ENCODE results near the gene SCN10A. TPM values are rescaled to one million over a fixed set of nuclear protein-coding genes. Genes with fewer than 3 reads are reported as not detected.

The SCN10A gene
- total RNA-seq, 2 donors from 2014 or later: not detected

GRCh38 chr3:38837358-38837757 lies 21.3 kb upstream of the SCN10A start:
- no peaks in the 10 kb centered on the region for H3K4me1 ChIP-seq (replicated peaks)
- no peaks in the 10 kb centered on the region for H3K36me3 ChIP-seq
- H3K27me3 ChIP-seq (replicated peaks; ENCODE audit: insufficient read depth): no peaks in the 10 kb centered on the region
- no peak for TF ChIP-seq POLR2AphosphoS5 (IDR thresholded peaks at IDR 0.05)
- TF ChIP-seq POLR2A (IDR thresholded peaks at IDR 0.05): no peak
- TF ChIP-seq CTCF (IDR thresholded peaks at IDR 0.05): no peak
- 80% methylated on average over 4 of the region's 4 CpGs for WGBS
- no peak overlapping the region for H3K27ac ChIP-seq
- intact Hi-C loops (cut with DNase I): no loop called here
- no peaks in the 10 kb centered on the region for H3K9me3 ChIP-seq
- DNase-seq (ENCODE audit: low spot score): no peak
- H3K4me3 ChIP-seq: no peak overlapping the region

DNA sequence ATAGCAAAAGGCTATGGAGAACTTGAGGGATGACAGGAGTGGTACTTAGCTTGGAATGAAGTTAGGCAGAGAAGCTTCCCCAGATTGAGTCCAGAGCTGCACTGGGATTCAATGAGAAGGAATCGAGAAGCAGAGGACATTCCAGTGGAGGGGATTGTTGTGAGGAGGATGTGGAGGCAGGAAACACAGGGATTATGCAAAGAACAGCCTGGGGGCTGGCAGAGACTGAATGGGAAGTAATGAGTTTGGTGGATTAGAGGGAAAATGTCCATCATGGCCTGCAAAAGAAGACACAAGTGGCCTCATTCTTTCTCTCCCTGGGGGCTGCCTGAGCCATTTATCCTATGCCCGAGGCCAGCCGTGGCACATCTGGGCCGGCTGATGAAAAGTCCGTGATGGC lies 20.5 kb upstream of the SCN10A start:
- no peak for TF ChIP-seq POLR2AphosphoS5 (IDR thresholded peaks at IDR 0.05)
- no peak for TF ChIP-seq POLR2A (IDR thresholded peaks at IDR 0.05)
- no peak for TF ChIP-seq CTCF (IDR thresholded peaks at IDR 0.05)
- intact Hi-C loops (cut with DNase I): no loop called here
- H3K27me3 ChIP-seq (replicated peaks; ENCODE audit: insufficient read depth): no peaks in the 10 kb centered on the region
- 90% methylated on average over 5 of the region's 5 CpGs for WGBS
- H3K9me3 ChIP-seq: no peaks in the 10 kb centered on the region
- no peaks in the 10 kb centered on the region for H3K4me1 ChIP-seq (replicated peaks)
- no peak for DNase-seq (ENCODE audit: low spot score)
- no peak overlapping the region for H3K4me3 ChIP-seq
- H3K27ac ChIP-seq: no peak overlapping the region
- no peaks in the 10 kb centered on the region for H3K36me3 ChIP-seq

- 86% methylated on average over 3 of the region's 3 CpGs for WGBS
- Histone ChIP-seq H3K9me3 (no peaks in the 10 kb centered on the region), H3K4me1 (replicated peaks) (no peaks in the 10 kb centered on the region), H3K4me3 (no peak overlapping the region), H3K27me3 (replicated peaks; ENCODE audit: insufficient read depth) (no peaks in the 10 kb centered on the region), H3K36me3 (no peaks in the 10 kb centered on the region), H3K27ac (no peak overlapping the region)
- intact Hi-C loops (cut with DNase I): no loop called here
- TF ChIP-seq POLR2A (IDR thresholded peaks at IDR 0.05) (no peak), CTCF (IDR thresholded peaks at IDR 0.05) (no peak), POLR2AphosphoS5 (IDR thresholded peaks at IDR 0.05) (no peak)
- no peak for DNase-seq (ENCODE audit: low spot score)
Observed at GRCh38 chr3:38835939-38836338, 19.9 kb upstream of the SCN10A start.

DNA sequence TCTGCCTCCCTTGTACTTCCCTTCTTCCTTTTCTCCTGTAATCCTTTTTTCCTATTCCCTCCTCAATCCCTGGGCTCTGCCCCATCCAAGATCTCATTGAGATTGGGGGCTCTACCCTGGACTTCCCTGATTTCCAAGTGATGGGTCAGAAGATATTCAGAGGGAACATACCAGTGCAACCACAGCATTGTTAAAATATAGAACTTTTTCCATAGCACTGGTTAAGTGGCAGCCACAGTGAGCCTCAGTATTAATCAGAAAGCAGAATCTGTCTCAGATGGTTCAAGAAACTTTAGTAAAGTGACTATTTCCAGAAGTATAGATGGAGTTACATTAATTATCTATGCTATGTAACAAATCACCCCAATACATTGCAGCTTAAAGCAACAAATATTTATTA lies 18.7 kb upstream of the SCN10A start:
- Histone ChIP-seq H3K4me1 (replicated peaks) (no peaks in the 10 kb centered on the region), H3K27ac (no peak overlapping the region), H3K27me3 (replicated peaks; ENCODE audit: insufficient read depth) (no peaks in the 10 kb centered on the region), H3K9me3 (no peaks in the 10 kb centered on the region), H3K36me3 (no peaks in the 10 kb centered on the region), H3K4me3 (no peak overlapping the region)
- intact Hi-C loops (cut with DNase I): no loop called here
- TF ChIP-seq POLR2AphosphoS5 (IDR thresholded peaks at IDR 0.05) (no peak), CTCF (IDR thresholded peaks at IDR 0.05) (no peak), POLR2A (IDR thresholded peaks at IDR 0.05) (no peak)
- no peak for DNase-seq (ENCODE audit: low spot score)

DNA sequence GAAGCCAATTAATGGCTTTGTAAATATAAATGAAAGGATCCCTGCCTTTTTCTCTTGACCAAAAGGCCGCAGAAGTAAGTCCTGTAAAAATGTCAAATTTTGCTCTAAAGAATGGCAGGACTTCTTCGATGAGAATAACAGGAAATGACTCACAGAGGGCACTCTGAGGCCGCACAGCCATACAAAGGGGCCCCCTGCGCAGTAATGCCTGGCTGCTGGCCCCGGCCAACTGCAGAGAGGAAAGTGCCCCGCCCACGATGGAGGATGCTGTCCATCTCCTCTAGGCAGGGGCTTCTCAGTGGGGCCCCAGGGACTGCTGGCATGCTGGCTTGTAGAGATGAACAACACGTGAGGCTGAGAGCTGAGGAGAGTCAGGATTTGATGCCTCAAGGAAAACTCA lies 18.1 kb upstream of the SCN10A start:
- H3K36me3 ChIP-seq: no peaks in the 10 kb centered on the region
- no peaks in the 10 kb centered on the region for H3K27me3 ChIP-seq (replicated peaks; ENCODE audit: insufficient read depth)
- WGBS: 3% methylated on average over 8 of the region's 8 CpGs
- H3K4me3 ChIP-seq: no peak overlapping the region
- intact Hi-C loops (cut with DNase I): no loop called here
- H3K9me3 ChIP-seq: no peaks in the 10 kb centered on the region
- TF ChIP-seq POLR2AphosphoS5 (IDR thresholded peaks at IDR 0.05) (peak; percentile 20), POLR2A (IDR thresholded peaks at IDR 0.05) (no peak), CTCF (IDR thresholded peaks at IDR 0.05) (no peak)
- no peak overlapping the region for H3K27ac ChIP-seq
- peak; percentile 15 for DNase-seq (ENCODE audit: low spot score)
- no peaks in the 10 kb centered on the region for H3K4me1 ChIP-seq (replicated peaks)
